Dermis microvascular lymphatic vessel endothelial cell (primary cell): ENCODE data around the gene ADGRA3. TPM values are rescaled to one million over a fixed set of nuclear protein-coding genes. Genes with fewer than 3 reads are reported as not detected.

Experiments
- DNase-seq, 2 donors: peaks; one replicate each; pipeline versions ENCODE4 v3.0.0 to v3.0.0-alpha.2; 2010; ENCODE audit warnings: low read depth in 2 of 2
- total RNA-seq: library from RNA; depleted of rRNA; stranded (reverse); fragments of >200 nt; gene quantifications from 2 replicates; pipeline ENCODE4 v1.2.1, GENCODE V29; 2014

Gene ADGRA3
- total RNA-seq, 1 donor from 2014 or later: 8.6 TPM

DNA sequence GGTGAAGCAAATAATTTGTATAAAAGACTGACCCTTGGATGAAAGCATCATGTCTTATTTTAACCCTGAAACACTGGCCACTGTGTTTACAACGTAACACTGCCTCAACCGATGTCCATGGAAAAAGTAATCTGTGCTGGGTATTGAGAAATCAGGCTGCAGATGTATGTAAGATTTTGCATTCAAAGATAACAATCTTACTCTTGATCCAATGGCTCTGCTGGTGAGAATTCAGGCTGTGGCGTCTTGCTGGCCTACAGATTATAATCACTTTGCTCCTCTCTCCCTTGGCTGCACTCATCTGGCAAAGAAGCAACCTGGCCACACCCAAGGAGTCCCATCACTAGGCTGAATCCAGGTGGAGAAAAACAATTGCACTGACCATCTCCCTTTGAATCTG lies 7.5 kb downstream of the ADGRA3 start:
- no peak for DNase-seq

DNA sequence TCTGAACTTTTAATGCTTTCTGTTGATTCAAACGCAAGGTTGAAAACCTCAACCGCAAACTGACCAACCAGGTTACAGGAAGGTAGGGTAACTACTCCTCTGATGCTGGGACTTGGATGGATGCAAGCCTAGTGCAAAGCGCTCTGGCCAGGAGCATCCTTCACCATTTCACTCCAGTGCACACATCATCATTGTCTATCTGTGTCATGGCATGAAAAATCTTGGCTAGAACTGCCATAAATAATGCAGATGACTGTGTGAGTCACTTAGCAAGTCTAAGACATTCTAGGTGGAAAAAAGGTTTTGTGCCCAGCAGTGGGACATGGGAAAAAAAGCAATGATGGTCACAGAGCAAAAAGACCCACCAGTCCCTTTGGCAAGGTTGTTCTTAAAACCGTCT lies 10.9 kb downstream of the ADGRA3 start:
- DNase-seq: no peak

DNA sequence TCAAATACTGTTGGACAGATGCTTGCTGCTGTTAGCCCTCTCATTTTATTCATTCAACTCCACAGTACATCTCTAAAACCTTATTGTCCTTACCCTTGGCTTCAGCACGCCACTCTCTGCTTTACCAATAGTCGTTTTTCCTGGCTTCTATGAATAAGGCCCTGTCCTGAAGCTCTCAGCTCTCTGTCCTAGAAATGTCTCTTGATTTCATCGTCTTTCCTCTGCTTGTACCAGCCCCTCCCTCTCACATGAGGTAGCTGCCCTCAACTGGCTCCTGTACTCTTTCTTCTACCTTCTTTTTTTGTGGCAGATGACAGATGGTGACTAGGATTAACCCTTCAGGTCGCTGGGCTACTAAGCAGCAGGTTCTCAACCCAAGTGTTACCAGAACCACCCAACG lies 11.4 kb downstream of the ADGRA3 start:
- no peak for DNase-seq

DNA sequence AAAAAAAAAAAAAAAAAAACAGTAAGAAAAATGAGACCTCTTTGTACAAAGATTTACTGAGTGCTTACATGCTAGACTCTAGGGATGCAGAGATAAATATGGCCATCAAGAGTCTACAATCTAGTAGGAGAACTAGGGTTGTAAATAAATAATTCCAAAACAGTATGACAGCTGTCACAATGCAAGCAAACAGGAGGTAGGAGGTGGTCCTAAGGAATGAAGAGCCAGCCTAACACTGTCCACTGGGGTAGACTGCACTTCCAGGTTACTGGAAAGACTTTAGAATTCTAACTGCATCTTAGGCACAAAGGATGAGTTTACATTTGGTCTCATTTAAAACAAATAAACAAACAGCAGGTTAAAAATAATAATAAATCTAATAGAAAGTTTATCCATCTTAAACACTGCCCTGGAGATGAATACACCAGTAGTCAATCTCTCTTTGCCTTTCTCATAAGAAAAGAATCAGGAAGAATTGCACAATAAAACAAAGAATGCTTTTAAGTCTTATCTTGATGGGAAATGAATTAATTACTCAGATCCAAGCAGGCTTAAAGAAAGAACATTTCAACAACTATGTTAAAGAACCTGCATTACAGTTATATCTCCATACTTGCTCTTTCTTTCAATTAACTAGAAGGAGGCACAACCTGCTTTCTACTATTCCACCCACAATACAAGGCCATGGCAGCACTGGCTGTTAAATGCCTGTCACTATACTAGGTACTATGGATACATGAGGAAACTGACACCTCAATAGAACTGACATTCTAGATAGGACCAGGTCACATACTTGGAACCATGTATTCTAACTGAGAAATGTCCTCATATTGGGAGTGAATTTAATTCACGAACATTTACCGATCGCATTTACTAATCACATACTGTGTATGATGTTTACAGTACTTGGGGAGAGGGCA lies 12.7 kb downstream of the ADGRA3 start:
- no peak for DNase-seq

DNA sequence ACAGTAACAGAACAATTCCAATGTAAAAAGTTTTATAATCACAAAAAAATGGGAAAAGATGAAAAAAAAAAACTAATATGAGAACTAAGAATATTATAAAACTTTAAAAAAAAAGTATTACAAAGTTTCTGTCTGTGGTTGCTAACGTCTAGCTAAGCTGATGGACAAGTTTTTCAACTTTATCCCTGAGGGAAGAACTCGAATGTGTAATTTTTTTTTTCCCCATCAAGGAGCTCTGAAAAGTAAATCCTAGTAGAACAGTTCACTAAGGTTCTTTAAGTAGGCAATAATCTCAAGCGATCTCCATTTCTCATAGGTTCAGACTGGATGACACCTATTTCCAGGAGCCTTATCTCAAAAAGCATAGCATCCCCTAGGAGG lies 14.2 kb downstream of the ADGRA3 start:
- DNase-seq: no peak

DNA sequence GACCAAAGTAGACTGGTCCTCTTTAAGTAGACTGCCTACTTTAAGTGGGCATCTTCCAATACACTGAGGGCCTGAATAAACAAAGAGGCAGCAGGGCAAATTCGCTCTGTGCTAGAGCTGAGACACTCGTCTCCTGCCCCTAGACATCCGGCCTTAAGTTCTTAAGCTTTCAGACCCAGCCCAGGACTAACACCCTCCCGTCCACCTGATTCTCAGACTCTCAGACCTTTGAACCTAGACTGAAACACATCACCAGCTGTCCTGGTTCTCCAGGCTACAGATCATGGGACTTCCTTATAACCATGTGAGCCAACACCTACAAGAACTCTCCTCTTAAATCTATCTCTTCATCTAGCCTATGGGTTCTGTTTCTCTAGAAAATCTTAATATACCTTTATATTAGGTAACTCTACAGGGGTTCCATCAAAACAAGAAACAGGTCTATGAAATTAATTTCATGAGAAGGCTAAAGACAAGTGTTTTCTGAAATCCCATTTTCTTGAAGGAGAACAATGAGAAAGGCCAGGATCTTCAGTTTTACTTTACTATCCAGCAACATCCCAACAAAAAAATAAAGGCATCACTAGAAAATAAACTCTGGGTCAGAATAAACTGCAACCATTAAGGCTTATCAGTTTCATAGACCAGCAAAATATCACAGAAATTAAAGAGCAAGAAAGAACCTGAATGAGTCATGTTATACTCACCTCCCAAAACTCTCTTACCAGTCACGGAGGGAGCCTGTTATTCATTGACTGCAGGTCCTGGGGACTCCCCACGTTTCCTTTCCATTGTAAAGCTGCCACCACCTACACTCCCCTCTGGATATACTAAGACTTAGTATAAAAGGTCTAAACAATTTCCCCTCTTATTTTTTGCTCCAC lies 14.8 kb downstream of the ADGRA3 start:
- peak in 1 of 2 donors; percentile 45 for DNase-seq

DNA sequence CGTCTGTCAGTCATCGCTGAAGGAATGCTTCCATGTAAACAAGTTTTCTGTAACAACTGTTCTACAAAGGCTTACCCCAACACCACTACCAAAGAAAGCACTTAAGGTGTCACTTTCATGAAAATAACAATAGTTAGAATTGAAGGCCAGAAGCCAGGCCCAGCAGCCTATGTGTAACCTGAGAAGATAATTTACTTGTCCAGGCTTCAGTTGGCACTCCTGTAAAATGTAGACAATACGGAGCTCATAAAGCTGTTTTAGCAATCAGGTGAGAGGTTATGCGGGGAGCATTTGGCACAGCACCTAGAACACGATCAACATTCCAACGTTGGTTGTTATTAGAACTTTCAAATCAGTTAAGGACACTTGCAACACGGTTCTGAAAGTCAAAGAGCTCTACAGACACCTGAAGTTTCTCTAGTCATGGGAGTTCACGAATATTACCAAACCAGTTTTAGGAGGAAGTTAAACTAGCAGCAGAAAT lies 15.7 kb downstream of the ADGRA3 start:
- DNase-seq: no peak

DNA sequence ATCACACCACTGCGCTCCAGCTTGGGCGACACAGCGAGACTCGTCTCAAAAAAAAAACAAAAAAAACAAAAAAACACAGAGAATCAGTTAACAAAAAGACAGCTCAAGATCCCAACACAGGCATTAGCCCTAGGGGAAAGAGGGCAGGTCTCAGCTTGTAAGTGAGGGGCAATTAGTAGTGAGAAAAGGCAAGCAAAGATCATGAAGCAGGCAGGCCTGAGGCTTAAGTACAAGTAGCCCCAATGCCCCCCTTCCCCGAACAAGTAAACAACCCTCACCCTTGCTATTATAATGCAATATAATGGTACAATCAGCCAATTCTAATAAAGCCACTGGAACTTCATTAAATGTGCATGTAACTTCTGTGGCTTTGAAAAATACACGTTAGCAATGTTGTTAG lies 17.0 kb downstream of the ADGRA3 start:
- DNase-seq: no peak

DNA sequence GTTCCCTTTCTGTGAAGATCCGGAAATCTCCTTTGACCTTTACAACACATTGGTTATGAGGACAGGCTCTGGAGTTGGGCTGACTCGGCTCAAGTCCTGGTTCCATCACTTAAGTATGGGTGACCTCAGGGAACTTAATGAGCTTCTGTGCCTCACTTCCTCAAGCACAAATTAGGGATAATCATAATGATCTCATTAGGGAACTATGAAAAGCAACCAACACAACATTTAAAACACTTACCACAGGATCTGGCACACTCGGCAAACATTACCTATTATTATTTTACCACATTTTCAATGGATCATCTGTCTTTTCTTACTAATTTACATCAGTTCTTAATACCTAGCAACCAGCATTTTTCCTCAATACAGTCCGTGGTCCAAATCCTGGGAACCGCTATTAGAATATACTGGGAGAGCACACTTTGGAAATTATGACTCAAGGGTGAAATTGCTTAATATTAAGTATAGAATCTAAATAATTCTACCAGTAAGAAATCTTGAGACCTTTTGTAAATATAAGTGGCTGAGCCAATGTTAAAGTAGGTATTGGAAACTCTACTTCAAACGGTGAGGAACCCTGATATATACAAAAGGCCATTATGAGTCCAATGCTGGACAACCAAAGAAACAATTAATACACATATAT lies 19.6 kb downstream of the ADGRA3 start:
- no peak for DNase-seq

DNA sequence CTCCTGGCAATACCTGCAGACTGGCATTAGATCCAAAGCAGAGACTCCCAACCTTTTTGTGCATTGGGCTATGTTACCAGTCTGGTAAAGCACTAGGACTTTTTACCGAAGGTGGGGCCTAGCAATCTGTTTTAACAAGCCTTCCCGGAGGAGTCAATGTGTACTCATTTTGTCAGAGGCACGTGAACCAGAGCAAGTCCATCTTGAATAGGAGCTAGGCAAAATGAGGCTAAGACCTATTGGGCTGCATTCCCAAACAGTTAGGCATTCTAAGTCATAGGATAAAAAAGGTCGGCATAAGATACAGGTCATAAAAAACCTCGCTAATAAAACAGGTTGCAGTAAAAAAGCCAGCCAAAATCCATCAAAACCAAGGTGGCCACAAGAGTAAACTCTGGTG lies 22.3 kb downstream of the ADGRA3 start:
- DNase-seq: no peak

DNA sequence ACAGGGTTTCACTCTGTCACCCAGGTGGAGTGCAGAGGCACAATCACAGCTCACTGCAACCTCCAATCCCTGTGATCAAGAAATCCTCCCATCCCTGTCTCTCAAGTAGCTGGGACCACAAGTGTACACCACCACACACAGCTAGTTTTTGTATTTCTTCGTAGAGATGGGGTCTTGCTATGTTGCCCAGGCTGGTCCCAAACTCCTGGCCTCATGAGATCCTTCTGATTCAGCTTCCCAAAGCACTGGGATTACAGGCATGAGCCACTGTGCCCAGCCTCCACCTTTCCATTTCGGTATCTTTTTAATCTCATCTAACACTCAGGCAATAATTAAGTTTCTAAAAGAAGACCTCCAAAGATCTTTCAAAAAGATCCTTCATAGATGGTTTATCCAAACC lies 22.9 kb downstream of the ADGRA3 start:
- no peak for DNase-seq

DNA sequence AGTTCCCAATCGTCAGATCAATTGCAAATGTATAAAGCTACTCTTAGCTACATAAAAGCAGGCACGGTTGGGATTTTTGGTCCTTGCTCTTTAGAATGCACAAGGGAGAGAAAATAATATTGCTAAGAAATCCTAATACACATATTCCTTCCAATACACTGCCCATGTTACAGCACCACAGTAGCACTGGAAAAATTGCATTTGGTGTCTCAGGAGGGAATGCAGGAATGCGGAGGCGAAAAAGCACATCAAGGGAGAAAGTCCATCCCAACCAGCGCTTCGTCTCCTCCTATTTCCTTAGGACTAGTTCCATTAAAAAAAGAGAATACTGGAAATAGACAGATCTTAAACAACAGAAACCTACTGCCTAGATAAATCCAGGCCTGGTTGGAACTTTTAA lies 23.9 kb downstream of the ADGRA3 start:
- DNase-seq: no peak

DNA sequence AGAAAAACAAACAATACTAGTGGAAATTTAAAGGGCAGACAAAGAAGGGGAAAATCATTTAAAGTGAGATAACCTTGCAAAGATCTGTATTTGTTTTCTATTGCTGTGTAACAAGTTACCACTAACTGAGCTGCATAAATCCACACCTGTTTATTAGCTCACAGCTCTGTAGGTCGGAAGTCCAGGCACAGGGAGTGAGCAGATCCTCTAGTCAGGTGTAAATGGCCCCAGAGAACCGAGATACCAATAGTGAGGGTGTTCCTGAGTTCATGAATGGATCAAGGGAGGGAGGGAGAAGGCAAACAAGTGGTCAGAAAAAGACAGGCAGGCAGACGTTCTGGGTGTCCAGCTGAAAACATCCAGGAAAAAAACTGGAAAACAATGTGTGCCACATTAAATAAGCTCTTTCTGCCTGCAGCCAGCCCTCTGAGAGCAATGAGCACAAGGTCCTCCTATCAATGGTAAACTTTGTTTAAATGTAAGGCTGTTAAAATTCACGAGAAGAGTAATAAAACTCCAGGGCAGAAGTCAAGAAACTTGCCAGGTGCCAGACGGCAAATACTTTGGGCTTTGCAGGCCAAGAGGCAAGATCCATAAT lies 25.0 kb downstream of the ADGRA3 start:
- no peak for DNase-seq

DNA sequence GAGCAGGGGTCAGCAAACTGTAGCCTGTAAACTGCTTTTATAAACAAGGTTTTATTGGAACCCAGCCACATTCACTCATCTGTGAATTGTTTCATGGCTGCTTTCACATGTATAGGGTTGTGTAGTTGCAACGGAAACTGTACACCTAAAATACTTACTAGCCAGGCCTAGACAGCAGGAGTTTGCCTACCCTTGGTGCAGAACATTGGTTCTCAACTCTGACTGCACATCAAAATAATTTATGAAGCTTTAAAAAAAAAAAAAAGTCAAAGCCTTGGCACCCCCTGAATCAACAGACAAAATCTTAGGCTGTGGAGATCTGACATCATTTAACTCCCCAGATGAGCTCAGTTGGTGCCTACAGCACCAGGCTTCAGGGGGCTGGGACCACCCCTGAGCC lies 27.8 kb downstream of the ADGRA3 start:
- no peak for DNase-seq

DNA sequence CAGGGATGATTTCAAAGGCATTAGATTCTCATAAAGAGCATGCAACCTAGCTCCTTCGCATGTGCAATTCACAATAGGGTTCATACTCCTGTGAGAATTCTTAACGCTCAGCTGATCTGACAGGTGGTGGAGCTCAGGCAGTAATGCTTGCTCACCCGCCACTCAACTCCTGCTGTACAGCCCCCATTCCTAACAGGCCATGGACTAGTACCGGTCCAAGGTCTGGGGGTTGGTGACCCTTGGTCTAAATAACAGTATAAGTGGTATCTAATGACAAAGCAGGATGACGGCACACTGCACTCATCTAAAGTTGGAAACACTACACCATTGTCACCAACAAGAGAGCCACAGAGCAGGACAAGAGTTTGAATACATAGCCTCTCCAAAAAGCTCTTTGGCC lies 28.5 kb downstream of the ADGRA3 start:
- DNase-seq: no peak

DNA sequence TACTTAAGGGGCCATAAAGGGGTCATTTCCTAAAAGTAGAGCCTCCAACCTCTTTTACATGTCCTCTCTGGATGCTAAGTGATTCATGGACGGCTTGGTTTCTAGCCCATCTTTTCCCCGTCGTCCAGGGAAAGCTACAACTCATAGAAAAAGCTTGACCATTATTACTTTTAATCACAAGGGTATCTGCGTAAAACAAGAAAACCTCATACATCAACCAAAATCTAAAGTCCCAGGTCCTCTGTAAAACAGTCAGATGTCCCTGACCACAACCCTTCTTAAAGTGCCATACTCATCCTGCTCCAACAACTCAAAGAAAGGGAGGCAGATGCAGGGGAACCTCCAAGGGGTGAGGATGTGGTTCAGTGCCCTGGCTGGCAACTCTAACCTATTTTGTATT lies 29.6 kb downstream of the ADGRA3 start:
- no peak for DNase-seq

DNA sequence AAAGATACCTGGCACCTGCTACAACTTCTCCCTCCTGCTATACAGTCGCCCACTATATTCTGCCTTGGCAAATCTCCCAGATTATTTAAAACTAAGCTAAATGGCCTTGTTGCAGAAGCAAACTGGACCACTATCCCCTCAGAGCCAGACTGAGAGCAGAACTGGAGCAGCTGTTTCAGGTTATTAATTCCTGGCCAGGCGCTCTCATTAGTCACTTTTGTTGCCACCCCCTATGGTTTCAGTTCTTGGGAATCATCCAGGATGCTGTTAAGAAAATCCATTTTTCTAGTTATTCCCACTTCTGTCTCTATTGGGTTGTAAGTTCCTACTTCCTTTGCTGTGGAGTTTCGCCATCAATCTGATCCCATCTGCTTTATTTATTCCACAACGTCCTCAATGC lies 30.1 kb downstream of the ADGRA3 start:
- no peak for DNase-seq

DNA sequence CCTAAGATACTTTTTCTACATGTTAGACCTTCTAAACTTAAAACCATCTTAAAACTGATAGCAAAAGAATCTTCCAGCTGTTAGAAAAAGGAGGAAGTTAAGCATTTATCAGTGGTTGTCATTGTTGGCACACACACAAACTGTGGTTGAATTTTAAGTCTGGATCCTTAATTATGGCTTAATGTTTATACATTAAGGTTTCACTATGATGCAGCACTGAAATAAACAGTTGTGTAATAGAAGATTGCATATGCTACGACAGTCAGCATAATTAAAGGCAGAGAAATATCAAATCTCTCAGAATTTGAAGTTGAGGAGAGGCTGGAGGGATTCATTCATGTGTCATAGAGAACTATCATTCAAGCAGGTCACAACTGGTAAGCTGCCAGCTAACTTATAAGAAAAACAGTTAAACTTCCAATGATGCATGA lies 32.3 kb downstream of the ADGRA3 start:
- peak in 1 of 2 donors; percentile 36 for DNase-seq

DNA sequence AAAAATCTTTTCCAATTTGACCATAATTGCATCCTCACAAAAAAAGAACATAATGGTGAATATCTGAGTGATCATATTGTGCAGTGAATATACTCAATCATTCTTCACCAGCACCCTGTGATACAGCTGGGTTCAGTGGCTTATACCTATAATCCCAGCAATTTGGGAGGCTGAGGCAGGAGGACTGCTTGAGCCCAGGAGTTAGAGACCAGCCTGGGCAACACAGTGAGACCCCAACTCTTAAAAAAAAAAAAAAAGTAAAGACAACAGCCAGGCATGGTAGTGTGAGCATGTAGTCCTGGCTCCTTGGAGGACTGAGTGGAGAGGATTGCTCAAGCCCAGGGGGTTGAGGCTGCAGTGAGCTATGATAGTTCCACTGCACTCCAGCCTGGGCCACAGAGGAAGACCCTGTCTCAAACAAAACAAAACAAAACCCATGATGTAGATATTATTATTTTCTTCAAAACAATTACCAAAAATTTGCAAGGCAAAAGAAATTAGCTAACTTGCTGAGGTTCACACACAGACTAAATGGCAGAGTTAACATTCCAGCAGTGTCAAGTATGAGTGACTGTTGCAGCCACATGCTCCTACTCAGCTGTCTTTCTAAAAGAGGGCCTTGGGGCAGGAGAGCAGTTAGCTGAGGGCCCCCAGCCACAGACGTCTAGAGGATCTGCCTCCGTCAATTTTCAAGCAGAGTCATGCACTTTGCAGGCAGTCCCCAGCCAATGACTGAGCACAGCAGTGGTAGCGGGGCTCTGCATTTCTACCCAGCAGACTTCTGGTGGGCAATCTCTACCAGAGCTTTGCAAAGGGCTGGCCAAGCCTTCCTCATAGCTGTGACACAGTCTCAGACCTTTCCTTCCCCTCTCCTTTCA lies 33.4 kb downstream of the ADGRA3 start:
- no peak for DNase-seq

DNA sequence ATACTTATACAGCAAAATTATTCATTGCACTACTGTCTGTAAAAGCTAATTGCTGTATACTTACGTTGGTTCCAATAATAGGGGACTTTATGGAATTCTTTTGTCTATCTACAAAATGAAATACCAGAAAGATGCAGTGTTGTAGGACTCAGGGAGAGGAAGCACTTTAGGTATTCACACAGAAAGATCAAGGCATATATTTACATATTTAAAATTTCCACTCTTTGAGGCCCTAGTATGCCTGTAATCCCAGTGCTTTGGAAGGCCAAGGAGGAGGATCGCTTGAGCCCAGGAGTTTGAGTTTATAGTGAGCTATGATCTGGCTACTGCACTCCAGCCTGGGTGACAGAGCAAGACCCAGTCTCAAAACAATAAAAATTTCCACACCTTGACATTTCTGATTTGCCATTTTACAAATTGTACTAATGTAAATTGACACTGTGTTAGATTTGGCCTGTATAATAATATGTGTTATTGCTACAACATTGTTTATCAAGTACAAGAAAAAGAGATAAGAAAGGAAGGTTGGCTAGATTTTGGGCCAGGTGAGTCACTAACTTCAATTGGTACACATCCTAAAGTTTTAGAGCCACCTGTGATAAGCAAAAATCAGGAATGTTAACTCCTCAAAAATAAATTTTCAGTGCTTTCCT lies 35.1 kb downstream of the ADGRA3 start:
- DNase-seq: no peak
